ENCODE data around the gene BLACAT1. TPM values are rescaled to one million over a fixed set of nuclear protein-coding genes. Genes with fewer than 3 reads are reported as not detected.

Gene BLACAT1
- total and polyA plus RNA-seq, 2 of the 13 experiments (the other 11 are each of a cell fraction or from before 2014, with no cell fraction given) = 1.2 to 2.8 TPM

GRCh38 chr1:205449254-205449749 is 6.5 kb downstream of the BLACAT1 start (continued):
- TF ChIP-seq ZNF121 (CRISPR knock-in tag; IDR thresholded peaks at IDR 0.05) (peak; percentile 73; the same call in 1 of the 2 replicates), GLI4 (CRISPR knock-in tag; IDR thresholded peaks at IDR 0.05; ENCODE audit: borderline replicate concordance) (0 out of 2 replicates have a peak, but pooled peaks have one; percentile 45), SNAPC4 (CRISPR knock-in tag; IDR thresholded peaks at IDR 0.05) (0 out of 2 replicates have a peak, but pooled peaks have one; percentile 9), ZMYM3 (CRISPR knock-in tag; IDR thresholded peaks at IDR 0.05) (peak; percentile 74), ZNF740 (CRISPR knock-in tag; IDR thresholded peaks at IDR 0.05) (no peak), ZNF616 (CRISPR knock-in tag; IDR thresholded peaks at IDR 0.05; ENCODE audit: low read depth) (peak; percentile 63; the same call in 1 of the 2 replicates), HDAC2 (CRISPR knock-in tag; IDR thresholded peaks at IDR 0.05) (0 out of 2 replicates have a peak, but pooled peaks have one; percentile 25), RBFOX2 (IDR thresholded peaks at IDR 0.05; ENCODE audit: low read depth, low read length) (peak; percentile 62), HNRNPLL (IDR thresholded peaks at IDR 0.05; ENCODE audit: low read depth, low read length, poor library complexity, severe bottlenecking) (peak; percentile 31), ASH2L (IDR thresholded peaks at IDR 0.05; ENCODE audit: insufficient read length, low read depth, low read length) (peak; percentile 6), SNAPC5 (CRISPR knock-in tag; IDR thresholded peaks at IDR 0.05; ENCODE audit: borderline replicate concordance) (no peak), TAF15 (IDR thresholded peaks at IDR 0.05; ENCODE audit: low read depth, low read length, poor library complexity, severe bottlenecking) (peak; percentile 58), ZNF607 (CRISPR knock-in tag; IDR thresholded peaks at IDR 0.05; ENCODE audit: borderline replicate concordance) (0 out of 2 replicates have a peak, but pooled peaks have one; percentile 62), ZSCAN22 (CRISPR knock-in tag; IDR thresholded peaks at IDR 0.05) (no peak), FOXP4 (CRISPR knock-in tag; IDR thresholded peaks at IDR 0.05) (peak; percentile 40; the same call in 1 of the 2 replicates), TBX2 (CRISPR knock-in tag; IDR thresholded peaks at IDR 0.05; ENCODE audit: borderline replicate concordance) (0 out of 2 replicates have a peak, but pooled peaks have one; percentile 43), ZNF687 (CRISPR knock-in tag; IDR thresholded peaks at IDR 0.05) (peak; percentile 67; the same call in 1 of the 2 replicates)

All from HepG2 (cell line).